H1 (cell line): ENCODE results near the gene FARS2. TPM values are rescaled to one million over a fixed set of nuclear protein-coding genes. Genes with fewer than 3 reads are reported as not detected.

Experiments used
- CTCF ChIA-PET: fragments of 300-600 bp; sonication (Branson Sonifier 250); formaldehyde crosslinking; loops from one replicate; lab custom pipeline; 2021; ENCODE audit not compliant: partially characterized antibody; lab: Charles Lee
- POLR2A ChIA-PET: fragments of 300-600 bp; sonication (Branson Sonifier 250); formaldehyde crosslinking; loops from one replicate; lab custom pipeline; 2021; ENCODE audit warnings: inconsistent platforms; ENCODE audit not compliant: partially characterized antibody; lab: Charles Lee
- DNase-seq, 2 experiments: peaks; one replicate each; pipeline versions ENCODE4 v3.0.0 to v3.0.0-alpha.2; 2010 to 2022; ENCODE audit warnings: low spot score in 2 of 2, low read depth in 1 of 2, mixed read lengths in 1 of 2
- FAIRE-seq: peaks from 2 replicates; lab custom pipeline; 2011; peaks lifted over from hg19 to GRCh38; lab: Jason Lieb, UNC
- H2AFZ ChIP-seq: 2 replicates; pipeline ENCODE4 v1.8.1; 2012; ENCODE audit warnings: low read length, inconsistent platforms
- H2AK5ac ChIP-seq: 2 replicates; pipeline ENCODE4 v1.6.1; 2013; ENCODE audit warnings: low read depth, low read length
- H2BK120ac ChIP-seq: replicated peaks from 2 replicates; pipeline ENCODE3; 2013; ENCODE audit warnings: low read depth, low read length, inconsistent platforms
- H2BK12ac ChIP-seq: 2 replicates; pipeline ENCODE4 v1.6.1; 2013; ENCODE audit warnings: low read depth, low read length
- H2BK15ac ChIP-seq: 2 replicates; pipeline ENCODE4 v1.6.1; 2013; ENCODE audit warnings: low read length
- H2BK20ac ChIP-seq: 2 replicates; pipeline ENCODE4 v1.6.1; 2013; ENCODE audit warnings: low read length
- H2BK5ac ChIP-seq: 2 replicates; pipeline ENCODE4 v1.6.1; 2013; ENCODE audit warnings: low read depth, low read length
- H3K14ac ChIP-seq: 2 replicates; pipeline ENCODE4 v1.6.1; 2013; ENCODE audit warnings: inconsistent platforms; ENCODE audit not compliant: insufficient read length
- H3K18ac ChIP-seq: 2 replicates; pipeline ENCODE4 v1.6.1; 2013; ENCODE audit warnings: low read length; ENCODE audit errors: extremely low read depth
- H3K23ac ChIP-seq: 2 replicates; pipeline ENCODE4 v1.6.1; 2013; ENCODE audit warnings: inconsistent platforms; ENCODE audit not compliant: insufficient read length
- H3K23me2 ChIP-seq: 2 replicates; pipeline ENCODE4 v1.6.1; 2013; ENCODE audit warnings: low read depth, low read length
- H3K27ac ChIP-seq: 2 replicates; pipeline ENCODE4 v1.6.1; 2011; ENCODE audit warnings: low read depth, low read length, inconsistent platforms
- H3K27me3 ChIP-seq, 4 experiments: replicated peaks in 1 of 4; 1 replicate in 1 of 4; 2 replicates in 3 of 4; pipeline versions ENCODE4 v1.6.1 to v1.8.1; 2011 to 2013; ENCODE audit warnings: low read length in 3 of 4, mild to moderate bottlenecking in 3 of 4, inconsistent platforms in 2 of 4, mixed read lengths in 2 of 4, moderate library complexity in 1 of 4; ENCODE audit not compliant: control insufficient read depth in 3 of 4, insufficient read depth in 3 of 4; ENCODE audit errors: extremely low read depth in 1 of 4
- H3K36me3 ChIP-seq, 4 experiments: 2 replicates each; pipeline versions ENCODE4 v1.6.1 to v1.8.1; 2011 to 2013; ENCODE audit warnings: mild to moderate bottlenecking in 4 of 4, low read length in 3 of 4, moderate library complexity in 2 of 4, control low read depth in 1 of 4, inconsistent platforms in 1 of 4; ENCODE audit not compliant: insufficient read depth in 4 of 4, control insufficient read depth in 2 of 4
- H3K4ac ChIP-seq: replicated peaks from 2 replicates; pipeline ENCODE3; 2013; ENCODE audit warnings: low read length, low read depth, mixed read lengths, inconsistent platforms; ENCODE audit not compliant: insufficient read length
- H3K4me1 ChIP-seq, 4 experiments: replicated peaks in 1 of 4; 1 replicate in 1 of 4; 2 replicates in 3 of 4; pipeline versions ENCODE4 v1.6.1 to v1.8.1; 2011 to 2013; ENCODE audit warnings: low read length in 3 of 4, inconsistent platforms in 2 of 4, mixed read lengths in 1 of 4; ENCODE audit not compliant: insufficient read depth in 4 of 4, control insufficient read depth in 3 of 4
- H3K4me2 ChIP-seq, 2 experiments: 2 replicates each; pipeline versions ENCODE4 v1.6.1 to v1.8.1; 2011 to 2013; ENCODE audit warnings: low read depth in 2 of 2, low read length in 2 of 2, control low read depth in 1 of 2, inconsistent platforms in 1 of 2, mild to moderate bottlenecking in 1 of 2; ENCODE audit not compliant: insufficient read depth in 1 of 2
- H3K4me3 ChIP-seq, 4 experiments: fragments of 200-600, 300-600 bp in 1 of 4; sonication (generic), shearing (Covaris generic), sonication (Bioruptor Twin) in 1 of 4; 2 replicates each; pipeline versions ENCODE4 v1.5.1 to v1.8.1; 2011 to 2016; ENCODE audit warnings: low read length in 4 of 4, low read depth in 3 of 4, control low read depth in 2 of 4, inconsistent platforms in 2 of 4, mild to moderate bottlenecking in 2 of 4, mixed read lengths in 1 of 4, moderate library complexity in 1 of 4; ENCODE audit not compliant: insufficient read depth in 2 of 4; ENCODE audit errors: extremely low read depth in 1 of 4
- H3K56ac ChIP-seq: replicated peaks from 2 replicates; pipeline ENCODE3; 2013; ENCODE audit warnings: low read depth, mild to moderate bottlenecking, mixed read lengths, low read length, inconsistent platforms; ENCODE audit not compliant: insufficient read length
- H3K79me1 ChIP-seq: 2 replicates; pipeline ENCODE4 v1.6.1; 2013; ENCODE audit warnings: low read depth, low read length, control low read depth
- H3K79me2 ChIP-seq, 2 experiments: 2 replicates each; pipeline versions ENCODE4 v1.6.1 to v1.8.1; 2012 to 2013; ENCODE audit warnings: low read length in 2 of 2, mild to moderate bottlenecking in 2 of 2, inconsistent platforms in 1 of 2; ENCODE audit not compliant: insufficient read depth in 2 of 2, control insufficient read depth in 1 of 2
- H3K9ac ChIP-seq, 4 experiments: replicated peaks in 1 of 4; 1 replicate in 1 of 4; 2 replicates in 3 of 4; pipeline versions ENCODE4 v1.6.1 to v1.8.1; 2011 to 2013; ENCODE audit warnings: low read depth in 3 of 4, low read length in 3 of 4, control low read depth in 2 of 4, mild to moderate bottlenecking in 2 of 4, moderate library complexity in 2 of 4, inconsistent platforms in 1 of 4; ENCODE audit errors: extremely low read depth in 1 of 4
- H3K9me3 ChIP-seq, 2 experiments: 2 replicates each; pipeline versions ENCODE4 v1.6.1 to v1.8.1; 2012 to 2013; ENCODE audit warnings: mild to moderate bottlenecking in 2 of 2, moderate library complexity in 2 of 2, control low read depth in 1 of 2, inconsistent platforms in 1 of 2, low read depth in 1 of 2, low read length in 1 of 2, mixed read lengths in 1 of 2; ENCODE audit not compliant: insufficient read depth in 2 of 2
- H4K20me1 ChIP-seq, 2 experiments: replicated peaks in 1 of 2; 2 replicates each; pipeline versions ENCODE3 to v1.8.1; 2011 to 2013; ENCODE audit warnings: inconsistent platforms in 2 of 2, low read length in 2 of 2, mild to moderate bottlenecking in 1 of 2; ENCODE audit not compliant: insufficient read depth in 2 of 2, control insufficient read depth in 1 of 2
- H4K5ac ChIP-seq: 2 replicates; pipeline ENCODE4 v1.6.1; 2013; ENCODE audit warnings: low read length, low read depth, mixed read lengths, inconsistent platforms; ENCODE audit not compliant: insufficient read length
- H4K8ac ChIP-seq: 2 replicates; pipeline ENCODE4 v1.8.0; 2013; ENCODE audit warnings: mild to moderate bottlenecking, moderate library complexity, low read length, inconsistent platforms; ENCODE audit not compliant: insufficient read depth; ENCODE audit errors: extremely low read depth
- H4K91ac ChIP-seq: replicated peaks from 2 replicates; pipeline ENCODE3; 2013; ENCODE audit warnings: low read length, mixed read lengths, inconsistent platforms; ENCODE audit not compliant: insufficient read length
- ATF2 ChIP-seq: IDR thresholded peaks from 2 replicates; pipeline ENCODE4 v1.6.1; 2012; ENCODE audit warnings: low read length, inconsistent platforms
- BCL11A ChIP-seq, 2 experiments: IDR thresholded peaks; one replicate each; pipeline ENCODE4 v1.6.1; 2011; ENCODE audit warnings: low read depth in 2 of 2, low read length in 2 of 2, mild to moderate bottlenecking in 2 of 2
- CBX5 ChIP-seq: fragments of 300-800, 300-1000 bp; sonication (generic); IDR thresholded peaks from 2 replicates; pipeline ENCODE4 v1.7.1; 2016; ENCODE audit warnings: antibody characterized with exemption, low read length, low read depth
- CBX8 ChIP-seq: fragments of 300-800, 300-1000 bp; sonication (generic); IDR thresholded peaks from 2 replicates; pipeline ENCODE4 v1.7.1; 2016; ENCODE audit warnings: low read depth, low read length, borderline replicate concordance
- CEBPB ChIP-seq: IDR thresholded peaks from 2 replicates; pipeline ENCODE4 v1.6.1; 2012; ENCODE audit warnings: low read depth, low read length
- CHD1 ChIP-seq: IDR thresholded peaks from 2 replicates; pipeline ENCODE4 v1.6.1; 2012; ENCODE audit warnings: low read depth, low read length, improper control_type of control experiment
- E2F6 ChIP-seq: IDR thresholded peaks from 2 replicates; pipeline ENCODE4 v1.6.1; 2012; ENCODE audit warnings: inconsistent platforms
- EGR1 ChIP-seq: IDR thresholded peaks from 2 replicates; pipeline ENCODE4 v1.6.1; 2011; ENCODE audit warnings: low read depth, low read length, borderline replicate concordance
- HDAC2 ChIP-seq, 2 experiments: fragments of 300-600 bp in 1 of 2; sonication (generic) in 1 of 2; IDR thresholded peaks; 2 replicates each; pipeline ENCODE4 v1.6.1; 2011 to 2012; ENCODE audit warnings: low read depth in 2 of 2, low read length in 2 of 2, mild to moderate bottlenecking in 2 of 2, moderate library complexity in 2 of 2, borderline replicate concordance in 1 of 2, inconsistent platforms in 1 of 2
- KDM5A ChIP-seq: fragments of 200-600 bp; IDR thresholded peaks from 2 replicates; pipeline ENCODE4 v1.7.1; 2012; ENCODE audit warnings: mild to moderate bottlenecking, low read length, inconsistent platforms, mixed read lengths
- RBBP5 ChIP-seq: IDR thresholded peaks from 2 replicates; pipeline ENCODE4 v1.7.1; 2012; ENCODE audit warnings: low read depth, mild to moderate bottlenecking, inconsistent platforms, low read length, moderate library complexity, borderline replicate concordance
- SUZ12 ChIP-seq: fragments of 200-600 bp; sonication (generic); IDR thresholded peaks from 2 replicates; pipeline ENCODE4 v1.6.1; 2012; ENCODE audit warnings: mild to moderate bottlenecking, inconsistent platforms, low read length, moderate library complexity, mixed read lengths
- WGBS, 2 experiments: shearing (Covaris generic) in 1 of 2; methylation state at CpG; one replicate each; pipeline versions ENCODE4 v1.1.6 to v1.1.7; 2013 to 2015; ENCODE audit warnings: low lambda C conversion rate in 2 of 2, mixed read lengths in 2 of 2, inconsistent platforms in 1 of 2, low coverage in 1 of 2, missing lambda C conversion rate in 1 of 2; ENCODE audit not compliant: insufficient replicate concordance in 2 of 2, insufficient coverage in 1 of 2, insufficient read length in 1 of 2; ENCODE audit errors: extremely low coverage in 1 of 2, missing lambda C conversion rate in 1 of 2; 5-methylcytosine and 5-hydroxymethylcytosine counted together
- polyA plus RNA-seq, 7 experiments: library from polyadenylated mRNA; depleted of rRNA in 3 of 7; stranded (reverse) in 5 of 7; unstranded in 2 of 7; fragments of >200 nt in 5 of 7; fragments of 200-250 nt in 2 of 7; gene quantifications; 1 replicate in 5 of 7; 2 replicates in 1 of 7; 4 replicates in 1 of 7; pipeline versions ENCODE4 v1.2.1 to v1.2.3, GENCODE V29; 2011 to 2013; ENCODE audit warnings: missing spikeins in 2 of 7, mixed read lengths in 2 of 7
- total RNA-seq: library from RNA; stranded (reverse); fragmentation: NEBNext Ultra II Directional; extraction: Animal tissue kit (Norgen Biotek cat#: 25700); gene quantifications from 2 replicates; pipeline ENCODE4 v1.2.1, GENCODE V29; 2021

Gene FARS2
- total and polyA plus RNA-seq, 2 of the 8 experiments (the other 6 are each of a cell fraction or from before 2014, with no cell fraction given), result 11.7 to 14.4 TPM

GRCh38 chr6:5521322-5521721, 260.0 kb downstream of the FARS2 start:
- WGBS, 2 experiments, result 92% methylated on average over 3 of the region's 3 CpGs; no CpG with 5 or more reads in 1 of the 2 experiments
- Histone ChIP-seq H3K18ac (no peak overlapping the region), H2BK120ac (no peak overlapping the region), H3K23ac (no peak overlapping the region), H2AK5ac (no peak overlapping the region), H3K79me1 (no peaks in the 10 kb centered on the region), H3K9ac (no peak overlapping the region), H2BK20ac (no peak overlapping the region), H3K4me1 (no peaks in the 10 kb centered on the region), H3K4me2 (no peak overlapping the region), H4K20me1 (no peaks in the 10 kb centered on the region), H4K8ac (no peak overlapping the region), H2BK15ac (no peak overlapping the region), H3K9me3 (no peaks in the 10 kb centered on the region), H2BK12ac (no peak overlapping the region), H3K23me2 (no peaks in the 10 kb centered on the region), H4K5ac (no peak overlapping the region), H2BK5ac (no peak overlapping the region), H4K91ac (no peak overlapping the region), H3K27me3 (no peaks in the 10 kb centered on the region), H3K56ac (no peak overlapping the region), H3K36me3 (no peaks in the 10 kb centered on the region), H3K4ac (no peak overlapping the region), H3K27ac (no peak overlapping the region), H3K79me2 (no peaks in the 10 kb centered on the region), H3K14ac (no peak overlapping the region), H3K4me3 (no peak overlapping the region), H2AFZ (no peak overlapping the region)
- no peak for DNase-seq
- FAIRE-seq, result no peak
- ChIA-PET POLR2A (interaction anchor here (1.0 kb wide), 1 partner anchor 10 kb away, joined by 5 read pairs; no protein-coding TSS in a partner anchor), CTCF (interaction anchor here (1.2 to 2.9 kb wide), 5 partner anchors 11 to 100 kb away, joined by 3 to 10 read pairs (median 3); no protein-coding TSS in a partner anchor)
- TF ChIP-seq CBX5 (no peak), BCL11A (IDR thresholded peaks at IDR 0.05; ENCODE audit: low read depth in 2 of 2, low read length in 2 of 2) (no peak), E2F6 (no peak), EGR1 (no peak), ATF2 (no peak), CHD1 (no peak), CBX8 (no peak), CEBPB (no peak), SUZ12 (no peak), KDM5A (no peak), HDAC2 (IDR thresholded peaks at IDR 0.05; ENCODE audit: borderline replicate concordance in 1 of 2, low read depth in 2 of 2, low read length in 2 of 2) (no peak), RBBP5 (no peak)
